Stomach (tissue), 9 donors: ENCODE measurements around the gene ZXDC. TPM values are rescaled to one million over a fixed set of nuclear protein-coding genes. Genes with fewer than 3 reads are reported as not detected.

Source experiments
- DNase-seq, 2 donors: peaks; one replicate each; pipeline versions ENCODE4 v3.0.0 to v3.0.0-alpha.2; 2013 to 2019
- H3K27ac ChIP-seq, 5 donors: fragments of 200-600 bp in 4 of 5; sonication (generic) in 4 of 5; one replicate each; pipeline ENCODE4 v1.5.1; 2013 to 2019; ENCODE audit warnings: mild to moderate bottlenecking in 1 of 5, moderate library complexity in 1 of 5
- H3K27me3 ChIP-seq, 3 donors: fragments of 200-600 bp; sonication (generic); one replicate each; pipeline ENCODE4 v1.5.1; 2017 to 2019; ENCODE audit warnings: mixed run types in 1 of 3
- H3K36me3 ChIP-seq, 4 donors: fragments of 200-600 bp; sonication (generic); 1 replicate in 3 of 4; 2 replicates in 1 of 4; pipeline ENCODE4 v1.5.1; 2016 to 2019
- H3K4me1 ChIP-seq, 4 donors: fragments of 200-600 bp; sonication (generic); one replicate each; pipeline ENCODE4 v1.5.1; 2016 to 2019
- H3K4me3 ChIP-seq, 4 donors: fragments of 200-600 bp; sonication (generic) in 3 of 4; one replicate each; pipeline ENCODE4 v1.5.1; 2016 to 2019; ENCODE audit warnings: mild to moderate bottlenecking in 1 of 4
- H3K9me3 ChIP-seq, 4 donors: fragments of 200-600 bp; sonication (generic); one replicate each; pipeline ENCODE4 v1.5.1; 2016 to 2019
- CTCF ChIP-seq, 7 experiments: fragments of 450-650 bp in 4 of 7; fragments of 200-600 bp in 3 of 7; sonication (generic) in 3 of 7; IDR thresholded peaks; one replicate each; pipeline ENCODE4 v1.5.1; 2016 to 2019; ENCODE audit warnings: antibody characterized with exemption in 7 of 7, control low read depth in 2 of 7, mild to moderate bottlenecking in 1 of 7
- EP300 ChIP-seq: sonication (generic); formaldehyde crosslinking; IDR thresholded peaks from one replicate; pipeline ENCODE4 v1.6.1; 2017; ENCODE audit warnings: antibody characterized with exemption
- POLR2A ChIP-seq, 4 donors: fragments of 450-650 bp; IDR thresholded peaks; one replicate each; pipeline ENCODE4 v1.6.1; 2016; ENCODE audit warnings: antibody characterized with exemption in 4 of 4, control low read depth in 2 of 4, mild to moderate bottlenecking in 1 of 4, moderate library complexity in 1 of 4
- POLR2AphosphoS5 ChIP-seq, 3 donors: sonication (generic); formaldehyde crosslinking; IDR thresholded peaks; one replicate each; pipeline ENCODE4 v1.6.1; 2016; ENCODE audit warnings: antibody characterized with exemption in 3 of 3
- WGBS, 5 donors: extraction: QIAGEN DNeasy Blood & Tissue Kit in 3 of 5; methylation state at CpG; one replicate each; pipeline versions ENCODE4 v1.1.5 to v1.1.7; 2013 to 2018; 5-methylcytosine and 5-hydroxymethylcytosine counted together
- intact Hi-C: fragments of 100-400 bp; cut with DNase I; formaldehyde crosslinking; loops from one replicate; pipeline ENCODE4 v1.15.1; 2023; ENCODE audit warnings: low total_unique reads
- polyA plus RNA-seq, 3 donors: library from polyadenylated mRNA; stranded (reverse); fragments of 200-250 nt; gene quantifications; one replicate each; pipeline ENCODE4 v1.2.3, GENCODE V29; 2013
- total RNA-seq, 5 donors: library from RNA; depleted of rRNA; stranded (reverse); fragments of >200 nt; gene quantifications; one replicate each; pipeline versions ENCODE4 v1.1.0 to v1.2.3, GENCODE V29; 2014 to 2016
- donor health status: healthy with polysubstance abuse.
- donor health status: Bipolar disorder and iron deficiency.
- donor health status: healthy.

ZXDC gene
- total and polyA plus RNA-seq, 8 donors = 6.1 to 73.2 (median 22.4) TPM

- H3K4me1 ChIP-seq = peaks cover 0 to 9% (median 3%) of the 10 kb centered on the region in 4 donors
- TF ChIP-seq POLR2AphosphoS5 (IDR thresholded peaks at IDR 0.05) (no peak), POLR2A (IDR thresholded peaks at IDR 0.05) (no peak), EP300 (no peak), CTCF (IDR thresholded peaks at IDR 0.05) (no peak)
- intact Hi-C loops = no loop called here
- no peaks in the 10 kb centered on the region for H3K9me3 ChIP-seq
- WGBS, 5 donors = 81 to 91% (median 84%) methylated on average over 12 to 14 of the region's 14 CpGs
- H3K27ac ChIP-seq = no peak overlapping the region
- no peaks in the 10 kb centered on the region for H3K36me3 ChIP-seq
- no peaks in the 10 kb centered on the region for H3K27me3 ChIP-seq
- DNase-seq = no peak
- no peak overlapping the region for H3K4me3 ChIP-seq
These were observed 12.5 kb upstream of the ZXDC start for GRCh38 chr3:126488185-126488584.

GRCh38 chr3:126487151-126487771, 11.6 kb upstream of the ZXDC start:
- Histone ChIP-seq H3K27ac (no peak overlapping the region), H3K36me3 (no peaks in the 10 kb centered on the region), H3K4me1 (peaks cover 0 to 9% (median 3%) of the 10 kb centered on the region in 4 donors), H3K27me3 (no peaks in the 10 kb centered on the region), H3K4me3 (no peak overlapping the region), H3K9me3 (no peaks in the 10 kb centered on the region)
- peak in 1 of 2 donors; percentile 62 for DNase-seq
- no peak for TF ChIP-seq EP300
- WGBS, 5 donors = 53 to 81% (median 55%) methylated on average over 8 to 17 of the region's 17 CpGs
- intact Hi-C loops = no loop called here

GRCh38 chr3:126486360-126486847, 10.7 kb upstream of the ZXDC start:
- no peak overlapping the region for H3K4me3 ChIP-seq
- peaks cover 0 to 9% (median 3%) of the 10 kb centered on the region in 4 donors for H3K4me1 ChIP-seq
- 72 to 83% (median 81%) methylated on average over 14 of the region's 14 CpGs for WGBS, 5 donors
- peak in 1 of 2 donors; percentile 51 for DNase-seq
- no peaks in the 10 kb centered on the region for H3K27me3 ChIP-seq
- intact Hi-C loops = no loop called here
- TF ChIP-seq CTCF (IDR thresholded peaks at IDR 0.05) (no peak), POLR2A (IDR thresholded peaks at IDR 0.05) (no peak), EP300 (no peak), POLR2AphosphoS5 (IDR thresholded peaks at IDR 0.05) (no peak)
- no peak overlapping the region for H3K27ac ChIP-seq
- no peaks in the 10 kb centered on the region for H3K9me3 ChIP-seq
- no peaks in the 10 kb centered on the region for H3K36me3 ChIP-seq

GRCh38 chr3:126485956-126486355, 10.3 kb upstream of the ZXDC start:
- Histone ChIP-seq H3K27ac (no peak overlapping the region), H3K36me3 (no peaks in the 10 kb centered on the region), H3K27me3 (no peaks in the 10 kb centered on the region), H3K9me3 (no peaks in the 10 kb centered on the region), H3K4me1 (peaks cover 0 to 9% (median 3%) of the 10 kb centered on the region in 4 donors), H3K4me3 (no peak overlapping the region)
- 90 to 97% (median 95%) methylated on average over 5 to 9 of the region's 9 CpGs for WGBS, 5 donors
- DNase-seq = no peak
- intact Hi-C loops = no loop called here
- TF ChIP-seq EP300 (no peak), POLR2A (IDR thresholded peaks at IDR 0.05) (no peak), CTCF (IDR thresholded peaks at IDR 0.05) (no peak), POLR2AphosphoS5 (IDR thresholded peaks at IDR 0.05) (no peak)

GRCh38 chr3:126485176-126485897, 9.6 kb upstream of the ZXDC start:
- H3K4me1 ChIP-seq = peaks cover 0 to 9% (median 3%) of the 10 kb centered on the region in 4 donors
- 86 to 91% (median 88%) methylated on average over 8 of the region's 8 CpGs for WGBS, 5 donors
- H3K4me3 ChIP-seq = no peak overlapping the region
- H3K27ac ChIP-seq = no peak overlapping the region
- H3K27me3 ChIP-seq = no peaks in the 10 kb centered on the region
- H3K36me3 ChIP-seq = no peaks in the 10 kb centered on the region
- intact Hi-C loops = no loop called here
- TF ChIP-seq POLR2AphosphoS5 (IDR thresholded peaks at IDR 0.05) (no peak), EP300 (no peak), POLR2A (IDR thresholded peaks at IDR 0.05) (no peak), CTCF (IDR thresholded peaks at IDR 0.05) (no peak)
- DNase-seq = no peak
- H3K9me3 ChIP-seq = no peaks in the 10 kb centered on the region
